Kidney (tissue), 14 donors: ENCODE data around the gene MTNR1B. TPM values are rescaled to one million over a fixed set of nuclear protein-coding genes. Genes with fewer than 3 reads are reported as not detected.

Source experiments
- DNase-seq, 5 donors: peaks; one replicate each; pipeline ENCODE4 v3.0.0-alpha.2; 2013 to 2020
- FAIRE-seq: peaks from 2 replicates; lab custom pipeline; 2012; peaks lifted over from hg19 to GRCh38; lab: Jason Lieb, UNC
- H3K27ac ChIP-seq, 2 donors: one replicate each; pipeline ENCODE4 v1.7.0; 2013; ENCODE audit warnings: low read depth in 2 of 2, low read length in 2 of 2, inconsistent platforms in 1 of 2
- H3K27me3 ChIP-seq: one replicate; pipeline ENCODE4 v1.7.1; 2013; ENCODE audit warnings: low read length, inconsistent platforms; ENCODE audit not compliant: control insufficient read depth, insufficient read depth
- H3K36me3 ChIP-seq, 3 donors: one replicate each; pipeline versions ENCODE4 v1.7.0 to v1.7.1; 2013; ENCODE audit warnings: low read length in 3 of 3, control low read depth in 1 of 3, inconsistent platforms in 1 of 3; ENCODE audit not compliant: insufficient read depth in 3 of 3, control insufficient read depth in 2 of 3
- H3K4me1 ChIP-seq, 3 donors: one replicate each; pipeline versions ENCODE4 v1.7.0 to v1.7.1; 2013; ENCODE audit warnings: low read length in 3 of 3, inconsistent platforms in 1 of 3, low read depth in 1 of 3; ENCODE audit not compliant: control insufficient read depth in 2 of 3, insufficient read depth in 2 of 3
- H3K4me3 ChIP-seq, 3 donors: one replicate each; pipeline versions ENCODE4 v1.7.0 to v1.8.1; 2013; ENCODE audit warnings: low read length in 3 of 3, control low read depth in 1 of 3, inconsistent platforms in 1 of 3
- H3K9ac ChIP-seq, 3 donors: one replicate each; pipeline versions ENCODE4 v1.7.0 to v1.7.1; 2013; ENCODE audit warnings: low read length in 3 of 3, control low read depth in 1 of 3, inconsistent platforms in 1 of 3
- H3K9me3 ChIP-seq, 3 donors: one replicate each; pipeline versions ENCODE4 v1.7.0 to v1.7.1; 2013; ENCODE audit warnings: low read length in 3 of 3, control low read depth in 1 of 3, inconsistent platforms in 1 of 3; ENCODE audit not compliant: control insufficient read depth in 2 of 3, insufficient read depth in 1 of 3
- intact Hi-C: fragments of 100-400 bp; cut with DNase I; formaldehyde crosslinking; loops from one replicate; pipeline ENCODE4 v1.11.1; 2022
- polyA plus RNA-seq: library from polyadenylated mRNA; stranded (reverse); fragments of 350-450 nt; fragmentation: Illumina TruSeq; extraction: RNeasy Lipid Tissue Mini Kit (QIAGEN cat#74804); gene quantifications from one replicate; pipeline ENCODE4 v1.2.3, GENCODE V29; 2014; ENCODE audit warnings: low read depth, low replicate concordance; ENCODE audit not compliant: insufficient read depth
- total RNA-seq: library from RNA; stranded (reverse); fragmentation: NEBNext Ultra II Directional; extraction: Animal tissue kit (Norgen Biotek cat#: 25700); gene quantifications from one replicate; pipeline ENCODE4 v1.2.1, GENCODE V29; 2021
- TF ChIP-seq, protein P1 (sequence below): IDR thresholded peaks from 3 replicates; pipeline ENCODE4 v1.5.1; 2012; ENCODE audit warnings: mild to moderate bottlenecking, moderate library complexity, borderline replicate concordance; ENCODE audit not compliant: insufficient read depth; ENCODE audit errors: extremely low read depth
- donor health status: control.
- donor health status: control.
- donor health status: control.
- donor health status: control.
- donor health status: control.
- donor health status: DM: yes; HTN: yes; CAD: no.
- donor health status: Normal renal cell carcinoma (clear cell type).

MTNR1B gene
- total and polyA plus RNA-seq, 2 donors from 2014 or later, result not detected

DNA sequence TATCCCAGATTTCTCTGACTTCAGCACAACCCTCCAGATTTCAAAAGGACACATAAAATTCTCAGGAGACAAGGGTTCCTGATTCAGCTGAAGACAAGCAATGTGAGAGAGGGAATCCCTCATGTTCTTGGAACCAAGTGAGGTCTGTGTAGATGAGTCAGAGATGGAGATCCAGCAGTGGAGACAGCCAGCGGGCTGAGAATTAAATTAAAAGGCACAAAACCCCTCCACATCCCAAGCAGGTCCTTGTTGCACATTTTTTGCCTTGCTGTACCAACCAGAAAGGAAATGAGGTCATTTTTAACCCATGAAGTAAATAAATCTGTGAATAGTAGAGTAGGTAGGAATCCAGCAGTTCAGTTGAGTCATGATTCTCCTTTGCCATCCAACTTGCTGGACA lies 9.7 kb downstream of the MTNR1B start:
- Histone ChIP-seq H3K9ac (no peak overlapping the region), H3K4me1 (no peaks in the 10 kb centered on the region)
- no peak for FAIRE-seq

DNA sequence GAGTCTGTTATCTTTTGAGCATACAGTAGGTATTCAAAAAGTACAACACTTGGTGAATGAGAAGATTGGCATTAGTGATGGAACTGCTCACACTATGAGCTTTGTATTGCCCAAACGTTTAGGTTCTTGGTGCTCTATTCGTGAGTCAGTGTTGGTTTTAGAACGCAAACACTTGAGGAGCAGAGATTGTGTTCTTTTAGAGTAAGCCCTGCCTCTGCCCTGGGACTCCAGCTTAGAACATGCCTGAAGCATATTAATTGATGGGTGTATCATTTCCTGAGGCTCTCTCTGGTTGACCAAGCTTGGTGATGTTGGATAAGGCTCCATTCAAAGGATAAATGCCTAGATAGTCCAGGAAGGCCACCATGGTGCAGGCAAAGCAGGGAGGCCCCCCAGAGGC lies 10.9 kb downstream of the MTNR1B start:
- intact Hi-C loops, result no loop called here
- Histone ChIP-seq H3K4me3 (no peak overlapping the region), H3K36me3 (no peaks in the 10 kb centered on the region), H3K4me1 (no peaks in the 10 kb centered on the region), H3K27me3 (no peaks in the 10 kb centered on the region), H3K9me3 (no peaks in the 10 kb centered on the region), H3K9ac (no peak overlapping the region), H3K27ac (no peak overlapping the region)
- TF ChIP-seq, protein P1, sequence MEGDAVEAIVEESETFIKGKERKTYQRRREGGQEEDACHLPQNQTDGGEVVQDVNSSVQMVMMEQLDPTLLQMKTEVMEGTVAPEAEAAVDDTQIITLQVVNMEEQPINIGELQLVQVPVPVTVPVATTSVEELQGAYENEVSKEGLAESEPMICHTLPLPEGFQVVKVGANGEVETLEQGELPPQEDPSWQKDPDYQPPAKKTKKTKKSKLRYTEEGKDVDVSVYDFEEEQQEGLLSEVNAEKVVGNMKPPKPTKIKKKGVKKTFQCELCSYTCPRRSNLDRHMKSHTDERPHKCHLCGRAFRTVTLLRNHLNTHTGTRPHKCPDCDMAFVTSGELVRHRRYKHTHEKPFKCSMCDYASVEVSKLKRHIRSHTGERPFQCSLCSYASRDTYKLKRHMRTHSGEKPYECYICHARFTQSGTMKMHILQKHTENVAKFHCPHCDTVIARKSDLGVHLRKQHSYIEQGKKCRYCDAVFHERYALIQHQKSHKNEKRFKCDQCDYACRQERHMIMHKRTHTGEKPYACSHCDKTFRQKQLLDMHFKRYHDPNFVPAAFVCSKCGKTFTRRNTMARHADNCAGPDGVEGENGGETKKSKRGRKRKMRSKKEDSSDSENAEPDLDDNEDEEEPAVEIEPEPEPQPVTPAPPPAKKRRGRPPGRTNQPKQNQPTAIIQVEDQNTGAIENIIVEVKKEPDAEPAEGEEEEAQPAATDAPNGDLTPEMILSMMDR, result no peak
- DNase-seq (no peak), FAIRE-seq (no peak)

More for the DNA sequence above, 9.7 kb downstream of the MTNR1B start:
- H3K4me3 ChIP-seq, result no peak overlapping the region
- no peaks in the 10 kb centered on the region for H3K27me3 ChIP-seq
- no peaks in the 10 kb centered on the region for H3K9me3 ChIP-seq
- no peaks in the 10 kb centered on the region for H3K36me3 ChIP-seq
- TF ChIP-seq, protein P1, result no peak
- DNase-seq, result no peak
- intact Hi-C loops, result no loop called here
- no peak overlapping the region for H3K27ac ChIP-seq

DNA sequence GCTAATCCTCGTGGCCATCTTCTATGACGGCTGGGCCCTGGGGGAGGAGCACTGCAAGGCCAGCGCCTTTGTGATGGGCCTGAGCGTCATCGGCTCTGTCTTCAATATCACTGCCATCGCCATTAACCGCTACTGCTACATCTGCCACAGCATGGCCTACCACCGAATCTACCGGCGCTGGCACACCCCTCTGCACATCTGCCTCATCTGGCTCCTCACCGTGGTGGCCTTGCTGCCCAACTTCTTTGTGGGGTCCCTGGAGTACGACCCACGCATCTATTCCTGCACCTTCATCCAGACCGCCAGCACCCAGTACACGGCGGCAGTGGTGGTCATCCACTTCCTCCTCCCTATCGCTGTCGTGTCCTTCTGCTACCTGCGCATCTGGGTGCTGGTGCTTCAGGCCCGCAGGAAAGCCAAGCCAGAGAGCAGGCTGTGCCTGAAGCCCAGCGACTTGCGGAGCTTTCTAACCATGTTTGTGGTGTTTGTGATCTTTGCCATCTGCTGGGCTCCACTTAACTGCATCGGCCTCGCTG lies 12.1 kb downstream of the MTNR1B start:
- H3K9me3 ChIP-seq, result no peaks in the 10 kb centered on the region
- no peak overlapping the region for H3K27ac ChIP-seq
- no peaks in the 10 kb centered on the region for H3K27me3 ChIP-seq
- FAIRE-seq (no peak), DNase-seq (no peak)
- intact Hi-C loops, result no loop called here
- TF ChIP-seq, protein P1, result no peak
- H3K4me3 ChIP-seq, result no peak overlapping the region
- H3K9ac ChIP-seq, result no peak overlapping the region
- H3K4me1 ChIP-seq, result no peaks in the 10 kb centered on the region
- H3K36me3 ChIP-seq, result no peaks in the 10 kb centered on the region

DNA sequence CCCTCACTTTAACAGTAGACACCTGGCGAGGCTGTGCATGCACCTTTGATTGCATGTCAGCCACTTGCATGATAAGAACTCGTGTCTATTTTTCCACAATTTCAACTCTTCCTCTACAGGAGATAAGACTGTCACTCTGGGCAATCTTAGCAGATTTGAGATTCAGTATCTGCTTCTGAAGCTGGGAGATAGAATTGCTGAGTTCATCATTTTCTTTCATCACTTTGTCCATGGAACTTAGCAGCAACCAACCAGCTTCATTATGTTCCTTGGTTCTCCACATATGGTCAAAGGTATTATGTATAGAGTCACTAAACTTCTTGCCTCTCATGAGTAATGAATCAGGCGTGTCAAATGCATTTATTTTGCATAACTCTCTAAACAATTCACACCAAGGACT lies 17.1 kb downstream of the MTNR1B start:
- DNase-seq (no peak), FAIRE-seq (no peak)
- no peak overlapping the region for H3K9ac ChIP-seq
- TF ChIP-seq, protein P1, result no peak
- H3K4me3 ChIP-seq, result no peak overlapping the region
- H3K36me3 ChIP-seq, result no peaks in the 10 kb centered on the region
- H3K9me3 ChIP-seq, result peaks cover 0 to 7% (median 0%) of the 10 kb centered on the region in 3 donors
- no peaks in the 10 kb centered on the region for H3K4me1 ChIP-seq
- no peaks in the 10 kb centered on the region for H3K27me3 ChIP-seq
- H3K27ac ChIP-seq, result no peak overlapping the region
- intact Hi-C loops, result no loop called here
